Measurements from ENCODE around the gene ATP6V1C2.

GRCh38 chr2:10691521-10691920, 29.9 kb upstream of the ATP6V1C2 start:
- no peak for TF ChIP-seq POLR2AphosphoS5 (IDR thresholded peaks at IDR 0.05; ENCODE audit: low read depth, low read length)
- TF ChIP-seq POLR2A (IDR thresholded peaks at IDR 0.05; ENCODE audit: low read depth, low read length) = no peak

Data from GM12892 (cell line).